ENCODE results near the gene DDN.

DDN gene

GRCh38 chr12:48960834-48961233, 38.3 kb downstream of the DDN start:
- no peak for DNase-seq

DNA sequence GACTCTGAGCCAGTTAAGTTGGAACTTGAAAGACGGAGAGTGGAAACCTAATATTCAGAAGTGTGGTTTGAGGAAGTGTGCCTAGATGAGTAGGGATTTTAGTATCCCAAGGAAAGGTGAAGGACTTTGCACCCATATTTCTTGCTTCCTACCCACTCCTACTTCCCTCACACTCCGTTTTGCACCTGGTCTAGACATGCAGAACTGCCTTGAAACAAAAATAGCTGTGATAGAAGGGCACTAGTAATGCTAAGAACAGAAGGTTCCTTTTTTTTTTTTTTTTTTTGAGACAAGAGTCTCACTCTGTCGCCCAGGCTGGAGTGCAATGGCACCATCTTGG, 41.2 kb downstream of the DDN start:
- DNase-seq = no peak

- peak; percentile 92 for DNase-seq
Observed at GRCh38 chr12:48957141-48958048, 41.8 kb downstream of the DDN start, which contains the start of gene ARF3. ARF3 (minus strand) TSS chr12:48957487; CDS start chr12:48941095, 16,392 bp downstream.

DNA sequence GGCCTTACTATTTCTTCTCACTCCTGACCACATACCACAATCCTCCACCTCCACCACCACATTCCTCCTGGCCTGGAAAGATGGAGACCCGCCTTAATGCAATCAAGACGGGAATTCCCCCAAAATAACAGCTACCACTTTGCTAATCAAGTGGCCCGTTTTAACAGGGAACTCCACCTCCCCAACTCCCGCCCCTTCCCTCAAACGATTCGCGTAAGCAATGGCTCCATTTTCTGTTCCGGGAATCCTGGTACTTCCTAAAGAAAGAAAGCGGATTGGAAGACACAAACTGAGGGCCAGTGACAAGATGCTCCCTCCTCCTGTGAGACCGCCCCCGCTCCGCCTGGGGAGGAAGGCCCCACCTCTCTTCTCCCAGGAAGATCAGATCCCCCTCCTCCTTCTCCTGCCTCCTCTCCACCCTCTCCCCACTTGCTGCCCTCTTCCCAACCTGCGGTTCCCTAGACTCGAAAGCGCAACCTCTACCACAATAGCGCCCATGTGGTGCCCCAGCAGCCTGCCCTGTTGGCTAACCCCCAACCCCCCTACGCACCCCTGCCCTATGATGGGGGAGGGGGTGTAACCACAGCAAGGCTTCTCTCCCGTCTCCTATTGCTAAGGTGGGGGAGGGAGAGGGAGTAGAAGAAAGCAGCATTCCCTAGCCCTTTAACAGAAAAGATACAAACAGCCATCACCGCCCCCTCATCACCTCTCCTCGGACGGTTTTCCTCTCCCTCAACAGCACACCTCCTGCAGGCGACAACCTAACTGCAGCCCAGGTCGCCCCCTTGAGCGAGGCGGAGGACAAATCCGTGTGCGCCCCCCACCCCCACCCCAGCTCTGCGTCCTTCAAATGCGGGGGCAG, 42.7 kb downstream of the DDN start:
- peak; percentile 20 for DNase-seq

GRCh38 chr12:48954841-48955501, 44.2 kb downstream of the DDN start:
- DNase-seq = no peak

DNA sequence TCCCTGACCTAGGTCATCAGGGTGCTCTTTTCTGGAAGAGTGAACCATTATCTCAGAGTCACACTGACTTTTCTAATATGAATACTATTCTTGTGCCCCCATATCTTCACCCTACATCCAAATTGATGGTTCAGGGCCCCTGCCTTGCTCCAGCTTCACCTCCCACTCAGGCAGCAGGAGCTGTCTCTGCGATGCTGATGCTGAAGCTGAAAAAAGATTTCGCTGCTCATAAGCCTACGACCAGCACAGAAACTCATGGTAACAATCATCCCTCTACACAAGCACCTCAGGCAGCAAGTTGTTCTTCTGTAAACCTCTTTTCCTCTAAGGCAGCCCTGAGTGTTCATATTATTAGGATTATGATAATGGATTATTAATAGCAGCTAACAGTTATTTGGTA, 45.1 kb downstream of the DDN start:
- no peak for DNase-seq

DNA sequence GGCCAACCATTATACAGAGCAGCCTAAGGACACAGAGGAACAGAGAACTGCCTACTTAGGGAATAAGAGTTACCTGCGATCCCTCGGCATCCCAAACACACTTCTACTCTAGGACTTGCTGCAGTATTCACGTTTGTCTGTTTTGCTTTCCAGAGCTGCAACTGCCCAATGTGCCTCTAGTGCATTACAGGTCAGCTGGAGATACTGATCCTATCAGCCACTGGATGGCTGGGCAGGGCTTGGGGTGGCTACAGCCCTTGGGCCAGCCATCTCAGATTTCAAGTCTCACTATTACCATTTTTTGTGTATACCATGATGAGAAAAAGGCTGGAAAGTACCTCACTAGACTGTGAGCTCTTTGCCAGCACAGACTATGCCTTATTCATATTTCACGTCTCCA, 46.5 kb downstream of the DDN start:
- no peak for DNase-seq

GRCh38 chr12:48947727-48948126, 51.4 kb downstream of the DDN start:
- DNase-seq = no peak

DNA sequence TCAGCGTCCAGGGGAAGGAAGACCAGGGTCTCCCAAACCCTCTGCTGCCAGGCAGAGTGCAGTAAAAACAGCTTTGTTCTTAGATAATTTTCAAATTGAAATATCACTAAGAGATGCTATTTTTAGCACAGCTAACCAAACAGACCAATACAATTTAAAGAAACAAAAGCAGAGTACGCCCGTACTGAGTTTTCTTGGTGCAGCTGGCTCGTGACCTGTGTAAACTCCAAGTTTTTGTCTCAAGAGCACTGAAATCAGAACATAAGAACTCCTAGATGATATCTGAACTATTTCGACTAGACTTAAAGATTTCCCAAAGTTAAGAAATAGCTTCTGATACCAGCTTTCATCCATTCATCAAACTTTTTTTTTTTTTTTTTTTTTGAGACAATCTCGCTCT, 52.2 kb downstream of the DDN start:
- DNase-seq = no peak

DNA sequence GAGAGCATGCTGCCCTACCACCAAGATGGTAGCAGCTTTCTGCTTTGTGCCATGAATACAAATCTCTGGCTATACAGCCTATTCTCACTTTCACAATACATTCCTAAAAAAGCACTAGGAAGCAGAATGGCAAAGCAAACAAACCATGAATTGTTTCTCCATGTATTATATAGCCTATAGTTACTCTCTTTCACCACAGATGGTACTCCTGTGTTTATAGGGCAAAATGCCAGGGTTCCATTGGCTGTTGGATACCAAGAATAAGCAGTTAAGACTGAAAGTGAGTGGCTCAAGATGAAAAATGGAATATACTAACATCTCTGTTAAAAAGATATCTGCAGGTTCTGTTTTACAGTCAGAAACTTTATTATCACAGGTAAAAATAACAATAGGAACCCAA, 53.0 kb downstream of the DDN start:
- DNase-seq = no peak
